Activated T-helper 2 cell treated with anti-CD3 and anti-CD28 coated beads, Interferon-gamma antibody, Interleukin-2, Interleukin-4, amounts not matched to agents 10 μg/mL and 5 μg/mL and 100 μg/mL, durations not matched to agents 14 hours and 24 hours and 36 hours (primary cell): Measurements from ENCODE around the gene SRR. TPM values are rescaled to one million over a fixed set of nuclear protein-coding genes. Genes with fewer than 3 reads are reported as not detected.
"Not testable (repeated sequence)": the region's sequence is repeated elsewhere in the genome, so short reads cannot be mapped to it uniquely, and the experiment has no call there.

Experiments
- DNase-seq: peaks from one replicate; pipeline ENCODE4 v3.0.0; 2021; ENCODE audit warnings: low spot score
- H3K27ac Mint-ChIP-seq: one replicate; pipeline ENCODE4 v1.8.0; 2021; ENCODE audit warnings: mixed read lengths
- H3K27me3 Mint-ChIP-seq: one replicate; pipeline ENCODE4 v1.8.0; 2021; ENCODE audit warnings: low read depth, mixed read lengths
- H3K36me3 Mint-ChIP-seq: one replicate; pipeline ENCODE4 v1.8.0; 2021; ENCODE audit warnings: low read depth, mixed read lengths
- H3K4me1 Mint-ChIP-seq: one replicate; pipeline ENCODE4 v1.8.0; 2021; ENCODE audit warnings: low read depth, mixed read lengths
- H3K4me3 Mint-ChIP-seq: one replicate; pipeline ENCODE4 v1.8.0; 2021; ENCODE audit warnings: low read depth, mild to moderate bottlenecking, moderate library complexity, mixed read lengths
- H3K9me3 Mint-ChIP-seq: one replicate; pipeline ENCODE4 v1.8.0; 2021; ENCODE audit warnings: mixed read lengths
- intact Hi-C: fragments of 100-400 bp; cut with micrococcal nuclease; formaldehyde crosslinking; loops from one replicate; pipeline ENCODE4 v1.15.1; 2023
- total RNA-seq: library from RNA; stranded (reverse); gene quantifications from 2 replicates; pipeline ENCODE4 v1.2.3, GENCODE V29; 2022

The SRR gene, protein sequence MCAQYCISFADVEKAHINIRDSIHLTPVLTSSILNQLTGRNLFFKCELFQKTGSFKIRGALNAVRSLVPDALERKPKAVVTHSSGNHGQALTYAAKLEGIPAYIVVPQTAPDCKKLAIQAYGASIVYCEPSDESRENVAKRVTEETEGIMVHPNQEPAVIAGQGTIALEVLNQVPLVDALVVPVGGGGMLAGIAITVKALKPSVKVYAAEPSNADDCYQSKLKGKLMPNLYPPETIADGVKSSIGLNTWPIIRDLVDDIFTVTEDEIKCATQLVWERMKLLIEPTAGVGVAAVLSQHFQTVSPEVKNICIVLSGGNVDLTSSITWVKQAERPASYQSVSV
- 17.3 and 18.4 TPM in 2 replicates for total RNA-seq

DNA sequence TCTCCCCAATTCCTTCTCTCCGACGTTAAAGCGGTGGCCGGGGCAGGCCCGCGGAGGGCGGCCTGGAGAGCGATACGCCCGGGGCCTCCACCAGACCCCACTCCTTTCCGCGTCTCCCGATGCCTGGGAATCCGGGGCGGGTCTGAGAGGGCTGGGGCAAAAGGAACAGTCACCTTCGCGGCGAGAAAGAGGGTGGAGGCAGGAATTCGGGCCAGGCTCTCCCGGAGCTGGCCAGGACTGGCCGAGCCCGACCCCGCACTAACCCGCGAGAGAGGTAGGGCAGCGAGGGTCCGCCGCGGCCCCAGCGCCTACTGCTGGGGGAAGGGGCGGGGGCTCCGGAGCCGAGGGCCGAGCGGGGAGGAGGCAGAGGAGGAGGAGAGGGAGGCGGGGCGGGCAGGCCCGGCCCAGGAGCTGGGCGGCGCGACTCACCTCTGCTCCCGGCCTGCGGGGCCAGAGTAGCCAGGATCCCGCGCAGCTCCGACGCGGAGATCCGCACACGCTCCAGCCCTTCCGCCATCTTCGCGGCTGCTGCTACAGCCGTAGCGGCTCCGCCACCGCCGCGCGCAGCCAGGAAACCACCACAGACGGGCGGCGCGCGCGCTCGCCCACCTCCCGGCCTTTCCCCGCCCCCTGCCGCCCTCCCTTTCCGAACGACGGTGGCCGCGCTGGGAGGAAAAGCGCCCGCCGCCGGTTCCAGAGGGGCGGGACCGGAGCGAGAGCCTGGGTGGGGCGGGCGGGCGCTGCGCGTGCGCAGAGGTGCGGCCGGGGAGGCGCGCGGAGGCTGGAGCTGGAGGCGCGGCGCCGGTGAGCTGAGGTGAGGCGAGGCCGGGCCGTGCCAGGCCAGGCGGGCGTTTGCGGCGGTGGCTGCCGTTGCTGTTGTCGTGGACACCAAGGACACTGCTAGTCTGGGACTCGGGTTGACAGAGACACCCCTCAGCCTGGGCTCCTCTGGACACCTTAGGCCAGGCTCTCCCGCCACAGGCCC is at the start of gene SRR, which contains the start of gene SMG6:
Gene SRR, plus strand, starts transcription at position 747 of the 985 bp plus-strand sequence. CDS start 11,611 bp downstream, outside the sequence.
Gene SMG6, minus strand, starts transcription at position 582 of the 985 bp plus-strand sequence. Its CDS starts 65 bp downstream, at position 517.
- no peaks in the 10 kb centered on the region for H3K27me3 Mint-ChIP-seq
- H3K27ac Mint-ChIP-seq = peak within 1 kb of the TSS; percentile 70
- H3K4me1 Mint-ChIP-seq = peaks cover 25% of the 10 kb centered on the region
- intact Hi-C loops = loop anchor here (1.0 to 5.0 kb wide), 4 partner anchors 34 to 587 kb away; partner anchors contain the start of genes MNT and SGSM2
- peak; percentile 90 for DNase-seq
- no peaks in the 10 kb centered on the region for H3K9me3 Mint-ChIP-seq
- peaks cover 27% of the 10 kb centered on the region for H3K36me3 Mint-ChIP-seq
- H3K4me3 Mint-ChIP-seq = peak within 1 kb of the TSS; percentile 87

GRCh38 chr17:2258830-2259229 is 44.9 kb upstream of the SRR start:
- H3K27ac Mint-ChIP-seq = peak overlapping the region; percentile 97
- H3K36me3 Mint-ChIP-seq = peaks cover 55% of the 10 kb centered on the region
- peak overlapping the region; percentile 74 for H3K4me3 Mint-ChIP-seq
- peaks cover 68% of the 10 kb centered on the region for H3K4me1 Mint-ChIP-seq
- H3K9me3 Mint-ChIP-seq, DNase-seq, H3K27me3 Mint-ChIP-seq, intact Hi-C loops: not testable (repeated sequence)

DNA sequence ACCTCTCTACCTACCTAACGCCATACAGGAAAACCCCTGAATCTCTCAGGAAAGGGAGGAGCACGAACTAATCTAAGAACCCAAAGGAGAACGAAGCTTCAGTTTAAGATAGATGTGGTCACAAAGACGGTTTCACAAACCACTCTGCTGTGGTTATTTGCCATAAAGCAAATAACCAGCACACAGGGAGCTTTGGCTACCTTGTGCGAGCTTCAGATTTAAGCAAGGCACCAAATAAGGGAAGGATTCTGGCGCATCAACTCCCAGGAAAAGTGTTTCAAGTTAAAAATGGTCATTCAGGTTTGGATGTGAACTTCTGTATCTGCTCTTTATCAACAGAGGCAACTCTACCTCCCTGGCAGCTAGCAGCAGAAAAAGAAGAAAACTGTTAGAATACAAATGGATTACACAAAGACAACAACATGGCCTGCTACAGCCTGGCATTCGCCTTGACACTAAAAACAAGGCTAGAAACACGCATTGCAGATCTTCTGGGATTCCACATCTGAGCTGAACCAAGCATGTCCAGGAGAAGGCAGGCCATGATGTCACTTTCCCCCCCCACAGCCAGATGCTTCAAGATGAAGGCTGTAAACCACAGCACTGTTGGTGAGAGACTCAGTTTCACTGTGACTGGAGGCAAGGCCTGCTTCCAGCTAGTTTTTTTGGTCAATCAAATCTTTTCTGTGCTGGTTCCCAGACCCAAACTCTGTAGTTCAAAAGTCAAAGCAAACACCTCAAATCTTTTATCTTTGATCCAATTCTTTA is 43.8 kb upstream of the SRR start:
- intact Hi-C loops = loop anchor here (5.0 to 10.0 kb wide), 3 partner anchors 42 to 385 kb away; partner anchors contain the start of genes SMG6 and SRR
- Mint-ChIP-seq H3K36me3 (peaks cover 52% of the 10 kb centered on the region), H3K27me3 (no peaks in the 10 kb centered on the region), H3K27ac (peak overlapping the region; percentile 97), H3K4me3 (peak overlapping the region; percentile 62), H3K9me3 (no peaks in the 10 kb centered on the region), H3K4me1 (peaks cover 68% of the 10 kb centered on the region)
- DNase-seq = peak; percentile 75

DNA sequence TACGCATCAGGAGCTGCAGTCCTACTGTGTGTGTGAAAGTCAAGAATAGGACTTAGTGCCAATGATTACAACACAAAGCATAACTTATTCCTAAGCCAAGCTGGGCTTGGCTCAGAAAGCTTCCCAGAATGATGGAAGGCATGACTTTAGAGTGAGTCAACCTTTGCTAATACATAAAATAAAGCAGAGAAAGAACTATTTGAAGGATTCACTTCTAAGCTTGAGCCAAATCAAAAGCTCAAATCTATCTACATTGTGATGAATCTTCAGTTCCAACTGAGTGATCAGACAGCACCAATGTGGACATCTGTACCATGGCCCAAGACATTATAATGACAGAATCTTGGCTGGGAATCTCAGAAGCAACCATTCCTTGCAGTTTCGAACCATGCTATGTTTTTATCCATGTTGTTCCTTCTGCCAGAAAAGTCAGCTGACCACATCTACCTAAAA is 41.6 kb upstream of the SRR start:
- peak overlapping the region; percentile 50 for H3K4me3 Mint-ChIP-seq
- peaks cover 49% of the 10 kb centered on the region for H3K36me3 Mint-ChIP-seq
- no peaks in the 10 kb centered on the region for H3K27me3 Mint-ChIP-seq
- intact Hi-C loops = loop anchor here (5.0 to 10.0 kb wide), 3 partner anchors 40 to 387 kb away; partner anchors contain the start of genes SMG6 and SRR
- peak overlapping the region; percentile 81 for H3K27ac Mint-ChIP-seq
- H3K4me1 Mint-ChIP-seq = peaks cover 87% of the 10 kb centered on the region
- DNase-seq = no peak
- H3K9me3 Mint-ChIP-seq = no peaks in the 10 kb centered on the region

DNA sequence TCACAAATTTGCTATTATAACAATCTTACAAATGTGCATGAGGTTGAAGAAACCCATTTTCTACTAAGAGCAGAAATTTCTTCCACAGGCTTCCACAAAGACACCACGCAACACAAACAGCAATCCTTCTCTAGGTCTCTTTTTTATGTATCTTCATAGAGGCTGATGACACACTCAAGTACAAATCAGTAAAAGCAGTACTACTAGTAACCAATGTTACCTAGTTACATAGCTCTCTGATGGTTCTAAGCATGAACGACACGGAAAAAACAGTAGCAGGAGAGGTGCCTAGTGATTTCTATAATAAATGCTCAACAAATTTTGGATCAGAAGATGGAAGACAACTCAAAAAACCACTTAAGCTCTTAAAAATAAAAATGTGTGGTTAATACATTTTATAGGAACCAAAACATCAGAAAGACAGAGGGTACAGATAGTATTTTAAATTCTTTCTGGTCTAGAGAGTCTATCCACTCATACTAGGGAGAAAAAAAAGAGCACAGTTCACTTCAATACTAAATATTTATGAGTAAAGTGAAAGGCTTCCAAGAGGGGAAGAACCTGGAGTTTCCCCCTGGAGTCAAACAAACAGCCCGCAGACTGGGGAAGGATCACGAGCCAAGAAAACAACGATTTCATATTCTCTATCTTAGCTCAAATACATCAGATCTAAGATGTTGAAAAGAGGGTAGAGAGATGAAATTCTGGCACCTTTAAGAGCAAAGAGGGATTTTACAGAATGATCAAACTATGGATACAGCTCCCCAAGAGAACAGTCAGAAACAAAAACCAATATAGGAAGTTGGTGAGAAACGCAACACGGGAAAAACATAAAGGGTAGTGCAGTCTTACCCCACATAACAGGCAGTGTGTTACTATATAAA is 40.3 kb upstream of the SRR start:
- H3K27me3 Mint-ChIP-seq = no peaks in the 10 kb centered on the region
- intact Hi-C loops = loop anchor here (1.0 to 10.0 kb wide), 4 partner anchors 39 to 389 kb away; partner anchors contain the start of genes SMG6 and SRR
- no peaks in the 10 kb centered on the region for H3K9me3 Mint-ChIP-seq

DNA sequence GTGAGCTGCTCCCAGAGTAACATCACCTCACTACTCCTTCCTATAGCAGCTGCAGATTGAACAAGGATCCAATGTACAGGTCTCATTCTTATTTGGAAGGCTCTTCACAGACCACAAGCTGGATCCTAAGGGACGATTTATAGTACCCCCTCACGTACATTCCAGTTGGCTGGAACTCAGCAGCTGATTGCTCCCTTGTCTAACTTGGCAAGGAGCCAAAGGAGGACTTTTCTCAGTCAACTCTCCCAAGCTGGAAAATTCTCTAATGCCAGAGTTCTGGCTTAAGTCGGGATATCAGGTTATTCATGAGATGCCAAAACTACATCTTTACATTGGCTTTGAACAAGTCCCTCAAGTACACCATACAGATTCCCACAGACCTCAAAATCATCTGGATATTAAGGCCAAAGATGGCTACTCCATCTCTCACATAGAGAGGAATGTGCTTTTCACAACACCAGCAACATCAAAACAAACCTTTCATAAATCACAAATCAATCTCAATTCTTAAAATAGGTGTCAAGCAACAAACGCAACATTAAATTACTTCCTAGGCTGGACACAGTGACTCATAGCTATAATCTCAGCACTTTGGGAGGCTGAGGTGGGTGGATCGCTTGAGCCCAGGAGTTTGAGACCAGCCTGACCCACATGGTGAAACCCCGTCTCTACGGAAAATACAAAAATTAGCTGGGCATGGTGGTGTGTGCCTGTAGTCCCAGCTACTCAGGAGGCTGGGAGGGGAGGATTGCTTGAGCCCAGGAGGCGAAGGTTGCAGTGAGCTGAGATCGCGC is 39.5 kb upstream of the SRR start:
- no peak for DNase-seq
- Mint-ChIP-seq H3K36me3 (peaks cover 39% of the 10 kb centered on the region), H3K27me3 (no peaks in the 10 kb centered on the region), H3K4me3 (peak overlapping the region; percentile 81), H3K27ac (peak overlapping the region; percentile 100), H3K9me3 (no peaks in the 10 kb centered on the region), H3K4me1 (peaks cover 78% of the 10 kb centered on the region)
- intact Hi-C loops = loop anchor here (5.0 to 10.0 kb wide), 3 partner anchors 38 to 389 kb away; partner anchors contain the start of genes SMG6 and SRR

More for the DNA sequence above, 40.3 kb upstream of the SRR start:
- H3K36me3 Mint-ChIP-seq = peaks cover 44% of the 10 kb centered on the region
- no peak for DNase-seq
- H3K27ac Mint-ChIP-seq = peak overlapping the region; percentile 100
- H3K4me3 Mint-ChIP-seq = peak overlapping the region; percentile 81
- H3K4me1 Mint-ChIP-seq = peaks cover 86% of the 10 kb centered on the region

DNA sequence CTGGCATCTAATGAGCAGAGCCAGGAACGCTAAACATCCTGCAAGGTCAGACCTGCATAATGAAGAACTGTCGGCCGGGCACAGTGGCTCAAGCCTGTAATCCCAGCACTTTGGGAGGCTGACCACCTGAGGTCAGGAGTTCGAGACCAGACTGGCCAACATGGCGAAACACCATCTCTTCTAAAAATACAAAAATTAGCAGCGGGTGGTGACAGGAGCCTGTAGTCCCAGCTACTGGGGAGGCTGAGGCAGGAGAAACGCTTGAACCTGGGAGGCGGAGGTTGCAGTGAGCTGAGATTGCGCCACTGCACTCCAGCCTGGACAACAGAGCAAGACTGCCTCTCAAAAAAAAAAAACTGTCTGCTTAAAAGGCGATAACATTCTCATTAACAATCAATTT is 38.6 kb upstream of the SRR start:
- H3K27me3 Mint-ChIP-seq, DNase-seq, H3K9me3 Mint-ChIP-seq: not testable (repeated sequence)
- Mint-ChIP-seq H3K4me1 (peaks cover 78% of the 10 kb centered on the region), H3K4me3 (peak overlapping the region; percentile 83), H3K36me3 (peaks cover 48% of the 10 kb centered on the region), H3K27ac (peak overlapping the region; percentile 100)
- intact Hi-C loops = loop anchor here (5.0 to 10.0 kb wide), 2 partner anchors 208 to 390 kb away; partner anchors contain the start of gene HIC1

DNA sequence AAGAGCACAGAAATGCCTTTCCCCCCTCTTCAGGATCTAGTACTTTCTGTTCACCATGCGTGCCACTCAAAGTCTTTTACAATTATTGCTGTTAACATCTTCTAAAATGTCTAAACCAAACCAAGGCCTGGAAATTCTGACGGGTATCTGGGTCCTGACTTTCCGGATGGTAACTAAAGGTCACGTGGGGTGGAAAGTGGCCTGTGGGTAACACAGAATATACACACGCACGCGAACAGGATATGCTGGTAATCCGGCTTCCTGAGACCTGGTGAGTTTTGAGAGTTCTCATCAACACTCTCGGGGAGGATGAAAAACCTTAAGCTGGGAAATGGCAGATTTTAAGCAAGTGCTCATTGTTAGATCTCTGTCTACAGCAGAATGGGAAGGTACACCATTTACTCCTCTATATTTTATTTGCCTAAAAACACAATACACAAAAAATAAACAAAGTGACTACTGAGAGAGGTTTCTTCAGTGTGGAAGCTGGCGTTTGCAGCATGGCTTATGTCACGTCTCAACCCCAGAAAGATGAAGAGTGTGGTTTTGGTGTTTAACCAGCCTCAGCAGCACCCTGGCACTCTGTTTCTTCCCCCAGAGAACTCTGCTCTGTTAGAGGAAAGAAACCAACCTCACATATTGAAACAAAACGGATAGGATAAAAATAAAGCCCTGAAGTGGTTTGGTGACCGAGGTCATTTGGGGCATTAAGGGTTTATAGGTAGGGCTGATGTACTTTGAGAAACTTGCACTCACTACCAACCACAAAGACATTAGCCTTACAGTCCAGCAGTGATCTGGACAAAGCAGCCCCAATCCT is 37.5 kb upstream of the SRR start:
- Mint-ChIP-seq H3K36me3 (peaks cover 49% of the 10 kb centered on the region), H3K27ac (peak overlapping the region; percentile 100), H3K27me3 (no peaks in the 10 kb centered on the region), H3K9me3 (no peaks in the 10 kb centered on the region), H3K4me1 (peaks cover 77% of the 10 kb centered on the region), H3K4me3 (peak overlapping the region; percentile 83)
- intact Hi-C loops = loop anchor here (1.0 to 10.0 kb wide), 7 partner anchors 9 to 391 kb away; partner anchors contain the start of gene HIC1
- DNase-seq = peak; percentile 89

DNA sequence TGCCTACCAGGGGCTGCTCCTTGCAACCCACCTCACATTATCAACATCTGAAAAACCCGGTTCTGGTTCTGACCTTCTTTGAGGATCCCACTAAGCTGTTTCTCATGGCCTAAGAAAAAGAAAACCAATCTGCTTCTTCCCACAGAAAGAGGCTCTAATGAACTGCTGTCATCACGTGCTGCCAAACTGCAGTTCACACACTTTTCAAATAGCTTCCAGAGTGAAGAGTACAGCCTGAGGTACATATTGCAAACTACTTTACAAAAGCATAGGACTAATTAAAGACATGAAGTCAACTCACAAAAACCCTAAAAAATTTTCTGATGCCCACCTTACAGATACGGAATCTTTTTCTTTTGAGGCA is 36.9 kb upstream of the SRR start:
- peak overlapping the region; percentile 83 for H3K4me3 Mint-ChIP-seq
- intact Hi-C loops = loop anchor here (1.0 to 10.0 kb wide), 7 partner anchors 8 to 392 kb away; partner anchors contain the start of gene HIC1
- peaks cover 45% of the 10 kb centered on the region for H3K36me3 Mint-ChIP-seq
- H3K9me3 Mint-ChIP-seq = no peaks in the 10 kb centered on the region
- H3K4me1 Mint-ChIP-seq = peaks cover 74% of the 10 kb centered on the region
- H3K27me3 Mint-ChIP-seq = no peaks in the 10 kb centered on the region
- DNase-seq = no peak
- peak overlapping the region; percentile 100 for H3K27ac Mint-ChIP-seq

- DNase-seq = no peak
- Mint-ChIP-seq H3K27me3 (no peaks in the 10 kb centered on the region), H3K27ac (peak overlapping the region; percentile 100), H3K4me1 (peaks cover 74% of the 10 kb centered on the region), H3K4me3 (peak overlapping the region; percentile 83), H3K36me3 (peaks cover 45% of the 10 kb centered on the region), H3K9me3 (no peaks in the 10 kb centered on the region)
- intact Hi-C loops = loop anchor here (2.0 to 10.0 kb wide), 3 partner anchors 181 to 393 kb away; partner anchors contain the start of gene HIC1
Measured at GRCh38 chr17:2267354-2267753, 36.4 kb upstream of the SRR start.
